Suppressor macrophage treated with lipopolysaccharide for 1 hour (primary cell): Measurements from ENCODE around the gene LRRC2.
"Not testable (repeated sequence)": the region's sequence is repeated elsewhere in the genome, so short reads cannot be mapped to it uniquely, and the experiment has no call there.

ENCODE experiments used
- DNase-seq, 3 donors: peaks; one replicate each; pipeline ENCODE4 v3.0.0-alpha.2; 2020 to 2022

Gene LRRC2, protein sequence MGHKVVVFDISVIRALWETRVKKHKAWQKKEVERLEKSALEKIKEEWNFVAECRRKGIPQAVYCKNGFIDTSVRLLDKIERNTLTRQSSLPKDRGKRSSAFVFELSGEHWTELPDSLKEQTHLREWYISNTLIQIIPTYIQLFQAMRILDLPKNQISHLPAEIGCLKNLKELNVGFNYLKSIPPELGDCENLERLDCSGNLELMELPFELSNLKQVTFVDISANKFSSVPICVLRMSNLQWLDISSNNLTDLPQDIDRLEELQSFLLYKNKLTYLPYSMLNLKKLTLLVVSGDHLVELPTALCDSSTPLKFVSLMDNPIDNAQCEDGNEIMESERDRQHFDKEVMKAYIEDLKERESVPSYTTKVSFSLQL

DNA sequence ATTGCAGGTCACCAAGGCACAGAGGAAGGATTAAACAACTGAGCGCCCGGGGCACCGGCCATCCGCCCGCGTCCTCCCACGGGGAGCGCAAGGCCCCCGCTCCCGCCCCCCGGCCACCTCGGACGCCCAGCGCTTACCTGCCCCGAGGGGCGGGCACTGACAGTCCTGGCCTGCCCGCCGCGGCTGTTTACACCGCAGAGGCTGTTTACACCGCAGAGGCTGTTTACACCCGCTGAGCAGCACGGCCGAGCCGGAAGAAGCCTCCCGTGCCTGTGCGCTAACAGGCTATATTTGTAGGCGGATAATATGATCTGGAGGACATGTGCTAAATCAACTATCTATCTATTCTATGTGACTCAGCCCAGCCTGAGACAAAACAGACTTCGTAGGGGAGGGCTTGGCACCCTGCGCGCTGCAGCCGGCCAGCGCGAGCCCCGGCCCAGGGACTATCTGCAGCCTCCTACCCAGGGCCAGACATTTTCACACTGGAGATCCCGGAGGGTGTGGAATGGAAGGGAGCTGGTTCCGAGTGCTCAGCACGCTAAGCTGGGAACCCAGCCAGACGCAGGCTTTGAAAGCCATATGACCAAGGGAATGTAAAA lies at the start of gene LRRC2:
TSS of gene LRRC2 (minus strand) at position 263 of the 602 bp plus-strand sequence. CDS start 14,711 bp downstream, outside the sequence.
- peak; percentile 29 to 49 (median 35) for DNase-seq

DNA sequence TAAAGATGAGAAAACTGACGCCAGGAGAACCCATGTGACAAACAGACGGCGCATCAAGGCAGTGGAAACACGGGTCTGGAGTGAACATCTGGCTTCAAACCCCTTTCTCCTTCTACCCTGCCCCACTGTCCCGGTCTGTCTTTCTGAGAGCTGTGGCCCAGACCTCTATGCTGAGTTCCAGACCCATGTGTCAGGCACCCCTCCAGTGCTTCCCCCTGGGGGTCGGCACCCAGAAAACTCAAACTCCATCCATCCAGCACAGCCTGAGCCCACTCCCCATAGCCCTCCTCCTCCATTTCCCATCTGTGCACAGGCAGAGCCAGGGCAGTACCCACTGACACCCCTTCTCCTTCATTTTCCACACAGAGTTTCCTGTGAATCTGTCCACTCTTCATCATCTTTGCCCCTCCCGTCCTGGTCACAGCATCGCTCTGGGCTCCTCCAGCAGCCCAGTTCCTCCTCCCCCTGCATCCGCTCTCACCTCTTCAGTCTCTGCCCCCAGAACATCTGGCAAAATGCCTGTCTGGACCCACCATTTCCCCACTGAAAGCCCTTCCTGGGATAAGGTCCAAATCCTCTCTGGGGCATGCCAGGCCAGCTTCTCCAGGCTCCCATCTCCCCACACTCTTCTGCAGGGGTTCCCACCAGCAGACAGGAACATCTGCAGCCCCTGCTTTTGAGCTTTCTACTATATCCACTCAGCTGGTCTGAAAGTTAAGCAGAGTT lies 49.1 kb upstream of the LRRC2 start:
- DNase-seq: no peak

DNA sequence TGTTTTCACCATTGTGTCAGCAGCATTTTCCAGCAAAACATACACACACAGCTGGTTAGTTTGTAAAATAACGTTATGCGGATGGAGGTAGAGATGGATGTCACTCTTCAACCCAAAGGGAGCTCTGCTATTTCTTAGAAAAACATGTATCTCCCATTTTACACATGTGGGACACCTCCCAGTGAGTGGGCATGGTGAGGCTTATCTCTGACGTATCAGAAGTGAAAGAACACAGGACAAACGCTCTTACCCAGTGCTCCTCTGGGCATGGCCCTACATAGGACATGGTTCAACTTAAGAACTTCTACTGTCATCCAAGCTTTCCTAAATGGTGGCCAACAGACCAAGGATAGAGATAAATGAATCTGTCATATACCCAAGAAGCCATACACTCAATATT lies 48.3 kb upstream of the LRRC2 start:
- no peak for DNase-seq

DNA sequence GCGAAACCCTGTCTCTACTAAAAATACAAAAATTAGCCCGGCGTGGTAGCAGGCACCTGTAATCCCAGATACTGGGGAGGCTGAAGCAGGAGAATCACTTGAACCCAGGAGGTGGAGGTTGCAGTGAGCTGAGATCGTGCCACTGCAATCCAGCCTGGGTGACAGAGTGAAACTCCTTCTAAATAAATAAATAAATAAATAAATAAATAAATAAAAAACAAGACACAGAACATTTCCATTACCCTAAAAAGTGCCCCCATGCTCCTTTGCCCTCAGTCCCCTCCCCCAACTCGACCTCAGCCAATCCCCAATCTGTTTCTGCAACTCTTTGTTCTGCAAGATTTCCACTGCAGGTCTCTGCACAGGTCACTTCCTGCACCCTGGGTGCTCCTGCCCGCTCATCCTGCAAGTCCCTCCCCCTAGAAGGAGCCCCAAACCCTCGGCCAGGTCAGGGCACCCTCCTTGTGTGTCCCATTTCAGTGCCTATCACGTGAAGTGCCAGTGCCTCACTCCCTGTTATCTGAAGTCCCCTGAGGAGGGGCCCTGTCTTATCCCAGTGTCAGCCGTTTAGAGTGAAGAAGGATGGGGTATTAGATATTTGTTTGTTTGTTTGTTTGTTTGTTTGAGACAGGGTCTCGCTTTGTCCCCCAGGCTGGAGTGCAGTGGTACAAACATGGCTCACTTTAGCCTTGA lies 47.4 kb upstream of the LRRC2 start:
- no peak for DNase-seq

DNA sequence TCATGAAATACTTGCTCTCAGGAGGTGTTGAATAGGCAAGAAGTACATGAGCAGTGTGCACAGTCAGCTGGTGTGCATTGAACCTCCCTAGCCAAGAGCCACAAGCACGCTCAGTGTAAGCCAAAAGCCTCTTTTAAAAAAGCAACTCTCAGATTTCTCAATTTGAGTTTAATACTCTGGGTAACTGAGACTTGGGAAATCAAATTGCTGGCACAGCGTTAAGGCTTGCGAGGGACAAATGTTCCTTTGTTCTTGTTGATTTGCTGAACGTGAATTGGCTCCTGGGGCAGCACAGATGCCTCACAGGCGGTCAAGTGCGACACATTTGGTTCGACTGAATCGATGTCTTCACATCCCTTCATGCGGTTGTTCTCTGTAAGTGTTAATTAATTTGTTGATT lies 46.2 kb upstream of the LRRC2 start, which contains the start of gene FAM240A:
TSS of gene FAM240A (plus strand) at position 202 of the 400 bp plus-strand sequence. CDS start at position 361, 159 bp downstream.
- DNase-seq: no peak

DNA sequence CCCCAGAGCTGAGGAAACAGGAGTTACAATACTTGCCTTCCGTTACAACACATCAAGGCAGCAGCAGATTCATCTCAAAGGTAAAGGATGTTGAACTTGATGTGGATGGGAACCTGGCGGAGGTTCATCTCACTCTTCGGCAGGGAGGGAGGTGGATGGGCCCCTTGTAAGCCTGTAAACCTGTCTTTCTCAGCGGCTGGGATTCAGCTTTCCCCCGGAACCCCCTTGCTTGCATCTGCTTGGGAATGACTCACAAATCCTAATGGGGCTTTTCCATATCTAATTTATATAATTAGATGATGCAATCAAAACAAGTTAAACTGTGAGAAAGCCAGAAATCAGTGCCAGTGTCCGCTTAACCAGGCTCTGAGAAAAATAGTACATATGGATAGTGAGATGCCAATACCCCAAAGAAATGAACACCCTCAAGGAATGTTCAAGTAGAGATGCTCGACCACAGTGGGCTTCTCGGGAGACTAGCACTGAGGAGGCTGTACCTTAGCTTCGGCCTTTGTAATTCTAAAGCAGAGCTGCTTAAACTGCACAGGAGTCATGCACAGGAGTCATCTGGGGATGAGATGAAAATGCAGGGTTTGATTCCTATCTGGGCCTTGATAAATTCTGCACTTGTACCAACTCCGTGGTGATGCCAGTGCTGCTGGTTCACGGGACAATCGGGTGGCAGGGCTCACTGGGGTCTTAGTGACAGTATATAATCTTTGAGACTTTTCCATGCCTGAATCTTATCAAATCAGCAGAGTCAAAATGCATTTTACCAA lies 44.0 kb upstream of the LRRC2 start:
- DNase-seq: no peak

DNA sequence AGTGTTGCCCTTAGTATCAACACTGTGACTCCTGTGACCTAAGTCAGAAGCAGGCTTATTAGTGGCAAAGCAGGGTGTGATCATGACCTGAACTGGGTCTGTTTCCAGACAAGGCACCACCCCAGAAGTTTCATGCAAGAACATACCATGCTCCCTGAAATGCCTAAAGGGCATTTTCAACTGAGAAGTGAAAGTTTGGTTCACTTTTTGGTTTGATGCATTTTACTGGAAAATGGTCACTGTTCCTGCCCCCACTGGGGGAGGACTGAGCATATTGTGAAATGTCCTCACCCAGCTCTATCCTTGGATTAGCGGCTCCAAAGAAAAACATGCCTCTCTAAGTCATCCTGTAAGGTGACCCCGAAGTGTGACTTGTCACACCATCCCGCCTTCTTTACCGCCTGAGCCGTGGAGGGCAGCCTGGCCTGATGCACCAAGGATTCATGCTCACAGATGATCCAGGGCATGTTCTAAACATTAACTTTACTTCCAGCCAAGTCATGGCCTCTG lies 43.2 kb upstream of the LRRC2 start:
- peak in 2 of 3 donors; percentile 13 to 31 for DNase-seq

DNA sequence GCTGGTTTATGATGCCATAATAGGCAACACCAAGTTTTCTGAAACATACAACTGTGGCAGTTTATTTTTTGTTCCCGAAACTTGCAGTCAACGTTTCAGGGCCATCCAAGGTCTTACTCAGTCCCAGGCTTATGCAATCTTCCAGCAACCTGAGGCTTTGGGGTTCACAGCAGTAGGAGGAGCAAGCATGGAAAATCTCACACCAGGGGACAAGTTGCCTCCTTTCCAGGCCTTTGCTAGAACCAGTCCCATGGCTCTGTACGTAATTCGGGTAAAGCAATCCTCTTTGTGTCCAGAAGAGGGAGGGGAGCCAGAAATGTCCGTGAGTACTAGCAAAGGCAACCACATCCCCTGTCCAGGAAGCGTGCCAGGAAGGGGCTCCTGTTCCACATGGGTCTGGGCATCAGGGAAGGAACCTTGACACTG lies 41.5 kb upstream of the LRRC2 start:
- DNase-seq: no peak

DNA sequence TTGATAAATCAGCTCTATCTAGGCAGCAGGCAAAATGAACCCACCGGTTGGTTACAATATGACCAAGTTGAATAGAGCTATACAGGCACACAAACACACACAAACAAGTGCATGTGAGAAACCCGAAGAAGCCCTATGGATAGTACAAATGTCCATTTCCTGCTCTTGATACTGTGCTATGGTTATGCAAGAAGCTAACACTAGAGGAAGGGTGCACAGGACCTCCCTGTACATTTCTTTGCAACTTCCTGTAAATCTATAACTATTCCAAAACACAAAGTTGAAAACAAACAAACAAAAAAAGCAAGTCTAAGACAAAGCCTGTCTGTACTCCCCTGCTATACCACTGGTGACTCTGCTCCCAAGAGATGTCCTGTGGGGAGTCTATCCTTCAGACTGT lies 38.0 kb upstream of the LRRC2 start:
- DNase-seq: no peak

DNA sequence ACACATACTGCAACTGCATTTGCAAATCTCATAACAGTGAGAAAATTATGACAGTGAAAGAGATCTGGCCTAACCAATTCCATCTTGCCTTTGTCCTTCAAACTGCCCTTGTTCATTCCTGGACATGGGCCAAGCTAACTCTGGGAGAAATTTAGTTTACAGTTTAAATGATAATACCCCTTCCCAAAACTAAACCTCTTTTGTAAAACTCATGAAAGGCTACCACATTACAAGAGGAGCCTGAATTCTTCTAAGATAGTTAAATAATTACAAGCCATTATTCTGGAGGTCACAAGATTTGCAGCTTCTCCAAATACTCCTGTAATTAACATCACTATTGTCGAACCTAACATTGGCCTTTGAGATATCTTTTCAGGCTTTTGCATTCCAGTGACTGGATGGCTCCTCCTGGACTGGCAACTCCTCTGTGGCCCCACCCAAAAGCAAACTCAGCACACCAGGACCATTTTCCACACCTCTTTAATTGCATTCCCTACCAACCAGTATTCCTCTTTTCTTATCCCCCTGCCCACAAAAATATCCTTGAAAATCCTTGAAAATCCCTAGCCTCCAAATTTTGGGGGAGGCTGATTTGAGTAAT lies 37.4 kb upstream of the LRRC2 start:
- DNase-seq: no peak

DNA sequence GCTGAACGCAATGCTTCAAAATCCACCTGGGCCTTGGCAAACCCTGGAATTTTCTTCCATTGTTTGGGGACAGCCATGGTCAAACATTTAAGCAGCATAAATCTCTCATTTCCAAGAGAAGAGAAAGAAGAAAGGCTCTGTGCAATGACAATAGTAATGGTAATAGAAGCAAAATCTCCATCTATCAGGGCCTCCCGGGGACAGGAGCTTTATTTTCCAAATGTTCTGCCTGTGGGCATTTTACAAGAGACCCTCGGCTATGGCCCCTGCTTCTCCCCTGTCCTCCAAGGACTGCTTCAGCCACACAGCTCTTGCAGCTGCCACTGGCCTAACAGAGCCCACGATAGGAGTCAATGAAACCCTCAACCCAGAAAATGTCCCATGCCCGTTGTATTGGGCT lies 33.5 kb upstream of the LRRC2 start:
- no peak for DNase-seq

DNA sequence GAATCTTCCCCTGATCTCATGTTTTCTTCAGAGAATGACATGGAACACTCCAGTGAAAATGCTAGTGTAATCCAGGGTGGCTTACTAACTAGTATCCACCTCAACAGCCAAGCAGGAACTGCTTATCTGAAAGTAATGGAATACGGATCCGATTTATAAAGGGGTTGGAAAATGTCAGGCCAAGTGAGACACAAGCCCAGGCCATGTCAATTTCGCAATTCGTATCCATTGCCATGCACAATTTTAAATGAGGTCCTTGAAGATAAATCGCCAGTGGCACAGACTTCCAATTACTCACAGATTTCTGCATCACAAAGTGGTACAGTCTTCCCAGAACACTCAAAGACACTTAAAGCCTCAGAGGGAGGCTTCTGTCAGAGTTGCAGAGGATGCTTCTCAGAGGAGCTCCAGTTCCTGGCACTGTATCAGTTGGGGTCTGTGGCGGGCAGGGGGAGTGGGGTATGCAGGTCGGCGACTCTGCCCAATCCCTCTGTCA lies 29.8 kb upstream of the LRRC2 start:
- DNase-seq: no peak

DNA sequence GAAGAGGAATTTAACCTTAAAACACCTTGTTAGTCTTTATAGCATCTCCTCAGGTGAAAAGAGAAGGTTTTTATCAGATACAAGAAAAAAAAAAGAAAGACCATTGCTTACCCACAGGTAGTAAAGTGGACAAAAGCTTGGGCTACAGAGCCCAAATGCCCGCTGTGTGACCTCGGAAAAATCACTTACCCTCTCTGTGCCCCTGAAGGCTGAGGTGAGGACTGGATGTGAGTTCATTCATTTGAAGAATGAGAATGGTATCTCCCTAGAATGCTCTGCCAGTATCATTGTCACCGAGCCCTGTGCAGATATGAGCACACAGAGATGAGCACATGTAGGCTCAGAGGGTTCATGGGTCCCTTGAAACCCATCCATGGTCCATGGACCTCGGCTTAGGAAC lies 28.6 kb upstream of the LRRC2 start:
- no peak for DNase-seq

DNA sequence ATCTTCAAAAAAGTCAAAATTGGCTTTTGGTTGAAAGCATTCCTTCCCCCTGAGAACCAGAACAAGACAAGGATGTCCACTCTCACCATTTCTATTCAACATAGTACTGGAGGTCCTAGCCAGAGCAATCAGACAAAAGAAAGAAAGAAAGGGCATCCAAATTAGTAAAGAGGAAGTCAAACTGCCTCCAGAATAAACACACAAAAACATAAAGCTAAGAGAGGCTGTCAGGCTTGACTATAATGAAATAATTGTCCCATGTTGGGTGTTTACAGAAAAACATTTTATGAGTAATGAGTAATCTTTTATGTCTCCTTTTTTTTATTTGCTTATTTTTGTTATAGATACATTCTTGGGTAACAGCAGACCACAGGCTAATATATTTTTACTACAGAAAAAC lies 27.9 kb upstream of the LRRC2 start:
- no peak for DNase-seq

DNA sequence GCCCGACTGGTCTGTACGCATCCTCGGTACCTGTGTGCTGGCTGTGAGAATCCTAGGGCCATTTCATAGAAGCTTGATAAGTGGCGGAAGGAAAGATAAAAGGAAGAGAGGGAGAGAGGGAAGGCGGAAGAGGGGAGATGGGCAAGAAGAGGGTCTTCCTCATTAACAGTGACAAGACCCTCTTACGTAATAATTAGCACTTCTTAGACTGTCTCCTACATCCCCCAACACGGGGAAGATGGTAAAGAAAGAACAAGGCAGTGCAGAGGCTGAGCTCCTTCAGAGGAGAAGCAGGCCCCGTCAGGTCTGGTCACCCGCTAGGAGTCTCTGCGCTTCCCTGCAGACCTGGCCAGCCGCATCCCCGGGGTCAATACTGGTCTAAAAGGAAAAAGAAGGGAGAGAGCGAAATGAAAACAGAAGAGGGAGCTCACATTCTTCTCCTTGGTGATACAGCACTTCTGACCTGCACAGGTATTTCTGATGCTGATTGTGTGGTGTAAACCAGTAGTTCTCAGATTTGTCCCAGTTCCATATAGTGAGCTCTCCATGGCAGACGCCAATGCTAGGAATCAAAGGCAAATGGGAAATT lies 27.3 kb upstream of the LRRC2 start:
- DNase-seq: no peak

DNA sequence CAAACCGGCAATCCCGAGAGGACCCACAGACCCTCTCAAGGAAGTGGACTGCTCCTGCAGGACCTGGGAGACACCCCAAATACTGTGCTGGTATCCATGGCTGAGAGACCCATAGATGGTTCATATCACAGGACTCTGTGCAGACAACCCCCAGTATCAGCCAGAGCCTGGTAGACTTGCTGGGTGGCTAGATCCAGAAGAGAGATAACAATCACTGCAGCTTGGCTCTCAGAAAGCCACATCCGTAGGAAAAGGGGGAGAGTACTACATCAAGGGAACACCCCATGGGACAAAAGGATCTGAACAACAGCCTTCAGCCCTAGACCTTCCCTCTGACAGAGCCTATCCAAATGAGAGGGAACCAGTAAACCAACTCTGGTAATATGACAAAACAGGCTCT lies 21.2 kb upstream of the LRRC2 start:
- not testable (repeated sequence) for DNase-seq

DNA sequence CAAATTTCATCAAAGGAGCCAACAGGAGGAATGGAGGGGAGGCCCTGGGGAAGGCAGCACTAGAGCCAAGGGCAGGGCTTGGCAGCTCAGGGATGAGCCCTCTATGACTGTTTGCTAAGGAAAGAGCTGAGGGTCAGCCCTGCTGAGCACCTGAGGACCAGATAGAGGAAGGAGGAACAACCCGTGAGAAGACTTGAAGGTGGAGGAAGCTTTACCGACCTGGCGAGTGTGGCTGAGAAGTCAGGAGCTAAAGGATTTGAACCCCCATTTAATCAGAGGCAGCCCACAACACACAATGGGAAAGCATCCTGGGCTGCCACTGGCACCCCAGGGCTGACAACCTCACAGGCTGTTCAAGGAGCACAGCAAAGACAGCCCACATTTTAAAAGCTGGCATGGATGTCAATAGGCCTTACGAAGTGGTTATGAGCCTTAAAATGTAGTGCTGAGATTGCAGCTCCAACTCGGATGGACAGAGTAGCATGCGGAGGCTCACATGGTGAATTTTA lies 20.7 kb upstream of the LRRC2 start:
- no peak for DNase-seq

DNA sequence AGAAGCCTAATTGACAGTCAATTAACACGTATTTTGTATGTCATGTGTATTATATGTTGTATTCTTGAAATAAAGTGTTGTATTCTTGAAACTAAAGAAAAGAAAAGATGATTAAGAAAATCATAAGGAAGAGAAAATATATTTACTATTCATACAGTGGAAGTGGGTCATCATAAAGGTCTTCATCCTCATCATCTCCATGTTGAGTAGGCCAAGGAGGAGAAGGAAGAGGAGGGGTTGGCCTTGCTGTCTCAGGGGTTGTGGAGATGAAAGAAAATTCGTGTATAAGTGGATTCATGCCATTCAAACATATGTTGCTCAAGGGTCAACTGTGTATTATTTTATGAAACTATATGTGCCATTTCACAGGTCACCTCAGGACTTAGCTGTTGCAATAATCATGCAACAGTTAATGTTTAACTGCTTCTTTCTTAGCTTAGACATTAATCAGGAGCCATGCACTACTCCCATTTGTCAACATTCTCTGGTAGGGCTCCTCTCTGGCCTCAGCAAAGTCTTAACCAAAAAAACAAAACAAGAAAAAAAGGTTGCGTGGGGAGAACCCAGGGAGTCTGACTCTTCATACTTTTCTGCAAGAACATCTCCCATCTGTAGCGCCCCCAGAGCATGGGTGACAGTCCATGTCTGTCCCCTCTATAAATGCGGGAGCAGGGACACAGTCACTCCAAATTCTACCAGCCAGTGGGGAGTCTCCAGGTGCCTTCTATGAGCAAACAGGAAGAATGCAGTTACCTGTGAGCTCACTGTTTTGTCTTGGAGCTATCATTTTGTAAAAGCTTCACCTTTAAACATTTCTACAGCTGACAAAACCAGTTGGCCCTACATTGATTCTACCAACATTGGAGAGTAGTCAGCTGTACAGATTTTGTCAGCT lies 19.9 kb upstream of the LRRC2 start:
- DNase-seq: no peak

DNA sequence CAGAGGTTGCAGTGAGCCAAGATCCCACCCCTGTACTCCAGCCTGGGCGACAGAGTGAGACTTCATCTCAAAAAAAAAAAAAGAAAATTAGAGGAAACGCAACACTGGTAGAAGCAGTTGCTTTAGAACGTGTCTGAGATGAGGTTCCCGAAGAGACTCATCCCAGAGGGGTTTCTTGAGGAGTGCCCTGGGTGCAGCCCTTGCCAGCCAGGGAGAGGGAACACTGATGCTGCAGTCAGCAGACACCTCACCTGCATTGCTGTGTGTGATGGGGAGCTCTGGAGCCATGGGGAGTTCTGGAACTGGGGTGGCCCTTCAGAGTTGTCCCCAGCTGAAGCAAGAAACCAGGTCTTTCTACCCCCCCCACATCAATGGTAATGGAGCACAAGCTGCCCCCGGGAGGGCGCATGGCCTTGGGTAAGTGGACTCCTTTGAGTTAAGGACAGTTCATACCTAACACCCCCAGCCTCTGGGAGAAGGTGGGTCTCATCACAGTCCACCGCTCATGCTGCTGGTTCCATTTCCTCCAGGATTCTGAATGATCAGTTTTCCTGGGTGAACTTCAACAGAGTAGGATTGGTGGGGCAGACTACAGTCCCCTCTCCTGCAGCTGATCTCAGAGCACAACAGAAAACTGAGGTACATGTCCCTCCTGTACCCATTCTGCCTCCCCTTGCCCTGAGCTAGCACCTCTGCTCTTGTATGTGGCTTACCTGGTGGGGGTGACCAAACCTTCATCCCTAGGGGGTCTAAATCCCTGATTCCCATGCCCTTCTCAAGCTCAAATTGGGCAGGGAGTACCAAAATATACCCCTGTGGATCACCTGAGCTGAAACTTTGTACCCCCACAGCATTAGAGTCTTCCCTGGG lies 18.7 kb upstream of the LRRC2 start:
- DNase-seq: no peak
